NOMO-1 treated with DMSO at 0.1 percent for 48 hours (cell line): Measurements from ENCODE around the gene DAPK1.
A peak's percentile ranks its signal among the peaks of the same experiment; 100 is the strongest.

Experiments
- DNase-seq: peaks from one replicate; lab custom pipeline; 2025; ENCODE audit not compliant: unreplicated experiment; lab: John Stamatoyannopoulos, UW

The DAPK1 gene

DNA sequence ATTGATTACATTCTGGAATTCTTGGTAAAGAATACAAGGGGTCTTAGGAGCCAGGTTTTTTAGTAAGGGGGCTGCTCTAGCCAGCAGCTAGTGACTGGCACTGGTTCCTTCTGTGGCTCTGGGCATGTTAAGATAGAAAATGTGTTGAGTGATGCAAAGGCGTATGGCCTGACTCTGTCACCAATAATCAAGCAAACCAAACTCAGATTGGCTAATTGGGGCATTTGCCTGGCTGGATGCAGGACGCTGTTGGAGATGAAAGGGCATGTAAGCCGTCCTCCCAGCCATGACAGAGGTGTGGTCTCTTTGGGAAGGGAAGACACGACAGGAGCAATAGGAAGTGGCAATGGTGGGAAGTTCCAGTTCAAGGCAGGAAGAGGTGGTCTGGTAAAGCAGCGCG is 140.6 kb downstream of the DAPK1 start:
- DNase-seq = no peak

DNA sequence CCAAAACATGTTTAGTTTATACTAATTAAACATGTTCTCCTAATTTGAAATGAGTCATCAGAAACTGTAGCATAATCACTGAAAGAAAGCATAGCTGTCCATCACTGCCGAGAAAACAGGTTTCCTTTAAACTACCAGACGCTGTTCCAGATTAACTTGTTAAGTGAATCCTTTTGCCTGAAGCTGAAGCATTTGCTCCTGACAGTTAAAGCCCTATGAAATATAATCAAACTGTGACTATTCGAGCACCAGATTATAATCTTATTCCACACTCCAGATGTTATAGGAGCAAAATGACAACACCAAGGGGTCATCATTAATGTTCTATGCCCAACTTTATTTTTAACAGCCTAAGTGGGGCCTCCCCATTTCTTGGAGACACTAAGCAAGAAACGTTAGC is 142.3 kb downstream of the DAPK1 start:
- no peak for DNase-seq

DNA sequence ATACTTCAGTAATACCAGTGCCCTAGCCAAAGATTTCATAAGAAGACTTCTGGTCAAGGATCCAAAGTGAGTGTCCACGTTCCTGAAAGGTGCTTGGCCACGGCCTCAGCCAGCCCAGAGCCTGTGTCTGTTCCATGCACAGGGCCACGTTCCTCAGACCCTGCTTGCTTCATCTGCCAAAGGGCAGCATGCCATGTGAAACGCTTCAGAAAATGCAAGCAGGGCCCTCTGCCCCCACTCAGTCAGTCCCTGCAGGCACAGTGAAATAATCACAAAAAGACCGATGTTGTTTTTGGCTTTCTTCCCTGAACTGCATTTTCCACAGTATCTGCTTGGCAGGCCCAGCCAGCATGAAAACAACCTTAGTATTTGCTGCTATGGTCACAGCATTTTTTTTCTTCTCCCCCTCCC is 142.7 kb downstream of the DAPK1 start:
- DNase-seq = no peak

DNA sequence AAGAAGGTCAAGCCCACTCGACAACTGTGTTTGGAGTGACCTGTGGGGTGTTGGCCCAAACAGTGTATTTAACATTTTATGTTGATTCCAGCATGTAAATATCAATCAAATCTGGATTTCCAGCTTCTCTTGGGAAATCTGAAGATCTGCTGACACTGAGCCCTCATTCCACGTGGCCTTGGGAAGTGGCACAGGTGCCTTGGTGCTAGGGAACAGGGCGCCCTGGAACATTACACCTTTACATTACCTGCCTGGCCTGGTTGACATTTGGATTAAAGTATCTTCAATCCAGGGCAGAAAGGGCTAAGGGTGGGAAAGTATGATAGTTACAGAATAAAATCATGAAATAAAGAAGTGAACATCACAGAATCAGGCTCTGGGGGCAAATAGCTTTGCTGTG is 143.4 kb downstream of the DAPK1 start:
- no peak for DNase-seq

DNA sequence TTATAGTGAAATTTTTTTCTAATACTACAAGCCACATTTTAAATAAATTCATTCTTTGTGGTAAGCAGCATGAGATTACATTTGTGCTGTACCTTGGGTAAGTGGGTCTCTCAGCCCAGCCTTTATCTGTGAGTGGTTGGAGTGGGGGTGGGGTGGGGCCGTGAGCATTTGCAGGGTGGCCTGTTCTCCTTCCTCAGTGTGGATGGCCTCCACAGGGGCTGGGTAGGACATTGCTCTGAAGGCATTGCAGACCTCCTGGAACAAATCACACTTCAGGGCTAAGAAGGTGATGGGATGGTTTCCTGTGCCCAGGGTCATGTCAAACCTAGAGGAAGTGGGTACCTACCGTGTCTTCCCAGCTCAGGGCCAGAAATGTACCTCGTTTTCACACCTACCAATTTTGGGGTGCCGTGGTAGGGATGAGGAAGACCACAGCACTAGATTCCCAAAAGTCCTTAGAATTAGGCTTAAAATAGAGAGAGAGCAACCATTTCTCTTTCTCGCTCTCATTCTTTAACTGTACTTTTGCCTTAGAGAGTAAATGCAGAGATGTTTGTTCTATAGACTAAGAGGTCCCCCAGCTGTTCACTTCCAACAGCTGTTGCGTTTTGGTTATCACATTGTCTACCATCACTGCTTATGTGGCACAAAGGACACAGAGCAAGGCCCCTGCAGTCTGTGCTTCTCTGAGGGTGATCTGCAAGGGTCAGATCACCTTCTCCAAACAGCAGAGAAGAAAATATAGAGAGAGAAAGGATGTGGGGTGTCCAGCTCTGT is 144.9 kb downstream of the DAPK1 start:
- DNase-seq = no peak

DNA sequence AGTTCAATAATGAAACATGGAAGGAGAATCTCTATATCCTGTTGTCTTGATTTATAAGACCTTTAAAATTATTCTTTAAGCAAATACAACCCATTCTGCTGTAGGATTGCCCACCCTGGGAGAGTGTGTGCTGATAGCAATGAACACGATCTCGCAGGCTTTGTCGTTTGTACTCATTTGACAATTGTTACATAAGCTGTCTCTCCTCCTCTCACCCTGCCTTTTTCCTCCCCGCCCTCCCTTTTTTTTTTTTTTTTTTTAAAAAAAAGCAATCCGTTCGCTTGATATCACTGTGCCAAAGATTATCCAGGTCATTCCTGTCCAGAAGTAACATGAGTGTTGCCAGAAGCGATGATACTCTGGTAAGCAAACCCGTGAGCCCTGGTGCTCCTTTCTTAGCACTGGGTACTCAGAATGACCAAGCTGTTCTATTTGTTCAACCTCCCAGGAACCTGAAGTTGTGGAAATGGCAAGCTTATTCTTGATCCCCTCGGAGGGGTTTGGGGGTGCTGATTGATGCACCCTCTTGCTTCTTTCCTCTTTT is 145.5 kb downstream of the DAPK1 start:
- no peak for DNase-seq

DNA sequence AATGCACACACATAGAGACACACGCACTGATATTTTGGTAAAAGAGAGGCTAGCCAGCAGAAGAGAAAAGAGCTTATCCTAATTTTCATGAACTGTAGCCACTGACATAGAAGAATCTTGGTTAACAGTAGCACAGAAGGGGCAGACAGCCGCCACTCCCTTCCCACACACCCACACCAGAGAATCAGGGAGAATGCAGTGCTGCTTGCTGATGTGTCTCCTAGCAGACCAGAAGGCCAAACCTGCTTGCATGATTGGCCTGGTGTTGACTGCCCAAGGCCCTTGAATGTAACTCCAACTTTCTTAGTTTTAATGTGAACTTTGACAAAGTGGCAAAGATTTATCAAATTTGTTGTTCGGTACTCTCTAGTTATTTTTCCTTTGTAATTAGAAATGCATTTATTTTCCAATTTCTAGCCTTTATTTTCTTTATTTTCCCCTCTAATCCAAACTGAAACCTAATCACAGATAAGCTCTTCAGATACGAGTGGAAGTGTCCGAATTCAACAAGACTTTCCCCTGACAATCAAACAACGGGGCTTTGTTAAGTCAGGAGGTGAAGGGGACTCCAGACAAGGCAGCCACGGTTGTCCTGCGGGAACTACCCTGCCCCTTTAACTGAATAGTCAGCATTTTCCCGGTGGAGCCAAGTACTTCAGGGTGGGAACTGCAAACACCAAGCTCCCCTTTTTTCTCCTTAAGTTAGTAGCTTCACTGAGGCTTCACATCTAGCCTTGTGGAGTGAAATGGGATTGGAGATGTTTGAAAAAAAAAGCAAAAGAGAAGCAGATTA is 146.3 kb downstream of the DAPK1 start:
- no peak for DNase-seq

DNA sequence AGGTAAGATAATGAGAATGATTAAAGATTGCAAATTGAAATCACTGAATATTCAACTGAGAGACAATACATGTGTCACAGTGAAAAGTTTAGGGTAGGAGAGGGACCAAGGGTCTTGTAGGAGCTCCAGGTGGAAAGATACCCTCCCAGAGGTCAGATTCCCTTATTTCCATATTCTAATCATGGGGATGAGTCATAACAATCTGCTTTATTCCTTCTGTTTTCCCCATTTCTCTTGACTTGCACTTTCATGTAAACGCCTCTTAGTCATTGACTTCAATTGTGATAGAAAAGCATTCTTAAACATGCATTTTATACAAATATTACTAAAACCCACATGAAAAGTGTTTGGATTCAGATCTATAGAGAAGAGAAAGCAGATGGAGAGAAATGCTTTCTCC is 147.0 kb downstream of the DAPK1 start:
- DNase-seq = no peak

DNA sequence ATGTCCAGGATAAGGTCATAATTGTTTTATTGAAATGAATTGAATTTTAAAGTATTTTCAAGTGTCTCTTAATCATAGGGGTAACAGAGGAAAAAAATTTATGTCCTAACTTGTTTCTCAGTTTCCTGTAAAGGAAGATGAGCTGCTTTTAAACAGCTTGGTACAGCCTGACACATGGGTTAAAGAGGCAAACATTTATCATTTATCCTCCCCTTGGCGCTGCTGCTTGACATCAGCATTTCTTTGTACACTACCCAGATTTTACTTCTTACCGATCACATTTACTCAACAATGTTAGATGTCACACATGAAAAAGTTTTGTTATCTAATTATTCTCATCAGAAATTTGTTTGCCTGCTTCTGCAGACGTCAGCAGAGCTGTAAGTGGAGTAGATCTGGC is 148.9 kb downstream of the DAPK1 start:
- no peak for DNase-seq

DNA sequence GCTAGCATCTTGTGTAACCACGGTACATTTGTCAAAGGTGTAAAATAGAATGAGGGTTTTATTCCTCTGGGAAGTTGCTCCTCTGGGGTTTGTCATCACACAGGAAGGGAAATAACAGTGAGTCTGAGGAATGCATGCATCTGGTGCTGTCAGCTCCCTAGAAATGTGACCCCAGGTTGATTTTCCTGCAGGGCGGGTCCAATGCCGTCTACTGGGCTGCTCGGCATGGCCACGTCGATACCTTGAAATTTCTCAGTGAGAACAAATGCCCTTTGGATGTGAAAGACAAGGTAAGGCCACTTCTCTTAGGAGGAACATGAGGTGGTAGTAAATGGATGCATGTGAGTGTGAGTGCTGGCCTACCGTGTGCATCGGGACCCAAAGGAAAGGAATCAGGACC is 149.4 kb downstream of the DAPK1 start:
- DNase-seq = no peak

DNA sequence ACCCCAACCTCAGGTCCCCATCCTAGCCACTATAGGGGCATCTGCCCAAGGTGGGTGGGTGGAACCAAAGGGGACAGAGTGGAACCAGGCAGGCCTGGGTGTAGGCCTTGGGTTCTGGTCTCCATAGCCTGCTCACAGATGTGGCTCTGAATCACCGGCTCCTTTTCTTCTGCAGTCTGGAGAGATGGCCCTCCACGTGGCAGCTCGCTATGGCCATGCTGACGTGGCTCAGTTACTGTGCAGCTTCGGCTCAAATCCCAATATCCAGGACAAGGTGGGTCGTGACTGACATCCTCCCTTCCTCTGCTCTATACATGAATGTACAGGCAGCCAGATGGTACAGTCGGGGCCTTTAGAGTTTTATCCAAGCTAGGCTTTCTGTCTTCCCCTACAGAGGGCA is 150.9 kb downstream of the DAPK1 start:
- DNase-seq = no peak

DNA sequence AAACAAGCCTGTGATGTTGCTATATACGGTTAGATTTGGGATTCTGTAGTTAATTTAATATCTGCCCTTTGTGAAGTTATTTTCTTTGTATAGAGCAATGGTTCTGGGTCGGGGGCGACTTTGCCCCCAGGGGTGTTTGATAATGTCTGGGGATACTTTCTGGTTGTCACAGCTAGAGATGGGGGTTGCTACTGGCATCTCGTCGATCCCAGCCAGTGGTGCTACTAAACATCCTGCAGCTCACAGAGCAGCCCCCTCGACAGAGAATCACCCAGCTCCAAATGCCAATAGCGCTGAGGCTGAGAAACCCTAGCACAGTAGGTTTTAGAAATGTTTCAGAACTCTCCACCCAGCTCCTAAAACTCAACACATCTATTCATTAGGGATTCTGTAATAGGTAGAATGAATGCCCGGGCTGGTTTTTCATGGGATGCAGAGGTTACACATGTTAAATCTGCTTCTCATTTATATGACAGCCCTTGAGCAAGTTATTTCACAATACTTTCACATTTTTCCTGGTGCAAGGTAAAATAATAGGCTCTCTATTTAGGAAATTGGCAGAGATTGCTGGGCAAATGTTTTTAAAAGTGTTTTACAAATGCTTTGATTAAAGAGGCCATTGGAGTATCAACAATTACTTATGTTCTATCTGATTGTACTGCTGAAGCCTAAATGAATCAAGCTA is 153.1 kb downstream of the DAPK1 start:
- DNase-seq = no peak

DNA sequence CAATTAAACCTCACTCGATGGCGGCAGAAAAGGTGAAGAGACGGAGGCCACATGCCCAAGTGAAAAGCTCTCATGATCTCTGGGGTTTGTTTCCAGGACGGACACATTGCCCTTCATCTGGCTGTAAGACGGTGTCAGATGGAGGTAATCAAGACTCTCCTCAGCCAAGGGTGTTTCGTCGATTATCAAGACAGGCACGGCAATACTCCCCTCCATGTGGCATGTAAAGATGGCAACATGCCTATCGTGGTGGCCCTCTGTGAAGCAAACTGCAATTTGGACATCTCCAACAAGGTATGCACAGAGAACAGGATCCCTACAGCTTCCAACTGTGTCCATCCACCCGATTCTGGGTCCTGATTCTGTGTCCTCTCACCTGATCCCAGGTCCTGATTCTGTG is 153.8 kb downstream of the DAPK1 start:
- no peak for DNase-seq

DNA sequence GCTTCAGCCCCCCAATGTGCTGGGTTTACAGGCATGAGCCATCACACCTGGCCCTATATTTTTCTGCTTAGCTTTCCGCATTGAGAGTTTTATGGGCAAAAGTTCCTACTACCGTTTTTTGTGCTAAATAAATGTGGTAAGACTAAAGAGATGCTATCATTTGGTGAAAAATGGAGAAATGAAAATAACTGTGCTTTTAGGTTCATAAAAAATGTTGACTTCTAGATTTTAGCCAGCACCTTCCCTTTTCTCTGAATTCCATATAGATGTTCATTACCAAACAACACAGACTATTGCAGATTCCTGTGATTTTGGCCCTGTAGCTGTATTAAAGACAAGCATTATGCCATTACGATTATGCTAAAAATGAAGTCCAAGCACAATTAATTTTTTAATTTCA is 156.3 kb downstream of the DAPK1 start:
- peak; percentile 46 for DNase-seq

DNA sequence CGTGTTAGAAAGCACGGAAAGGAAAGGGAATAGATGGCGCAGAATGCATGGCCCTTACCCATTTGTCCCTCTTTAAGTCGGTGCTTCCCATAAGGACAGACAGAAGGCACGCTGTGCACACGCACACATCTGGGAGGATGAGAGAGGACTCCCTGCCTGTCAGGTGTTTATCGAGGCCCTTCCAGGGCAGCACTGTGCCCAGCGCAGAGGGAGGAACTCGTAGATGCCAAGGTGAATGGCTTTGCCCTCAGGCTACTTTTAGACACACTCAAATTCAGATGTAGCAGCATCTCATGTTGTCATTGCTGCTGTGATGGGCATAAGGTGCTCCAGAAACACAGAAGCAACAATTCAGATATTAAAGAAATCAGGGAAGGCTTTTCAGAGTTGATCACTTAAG is 158.1 kb downstream of the DAPK1 start:
- DNase-seq = no peak

DNA sequence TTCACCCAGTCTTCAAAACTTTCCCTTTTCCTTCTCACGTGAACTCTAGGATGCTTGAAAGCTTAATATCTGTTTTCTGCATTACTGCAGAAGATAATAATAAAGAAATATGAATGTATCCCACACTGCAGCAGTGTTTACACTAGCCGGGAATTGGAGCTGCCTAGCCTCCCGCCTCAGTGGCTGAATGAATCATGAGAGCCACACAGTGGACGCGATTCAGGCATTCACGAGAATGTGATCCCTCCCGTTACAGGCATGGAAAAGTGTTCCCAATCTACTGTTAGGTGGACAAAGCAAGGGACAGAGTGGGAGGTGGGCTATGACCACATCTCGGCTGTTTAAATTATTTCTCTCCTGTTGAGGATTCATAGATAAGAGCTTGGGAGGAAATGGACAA is 158.8 kb downstream of the DAPK1 start:
- no peak for DNase-seq

DNA sequence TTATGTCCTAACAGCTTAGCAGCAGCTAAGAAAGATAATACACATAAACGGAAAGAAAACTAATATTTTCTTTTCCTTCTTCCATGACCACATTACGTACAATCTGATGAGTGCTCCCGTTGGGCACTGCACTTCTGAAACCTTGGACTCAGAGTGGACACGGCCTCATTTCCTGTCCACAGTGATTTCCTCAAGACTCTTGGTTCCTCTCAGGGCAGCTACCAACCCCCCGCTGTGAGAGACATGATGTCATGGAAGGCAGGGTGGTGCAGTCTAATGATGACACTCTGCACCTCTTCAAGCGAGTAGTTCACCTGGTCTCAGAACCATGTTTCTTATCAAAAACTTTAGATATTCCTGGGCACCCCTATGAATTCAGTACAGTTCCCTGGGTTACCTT is 159.5 kb downstream of the DAPK1 start:
- no peak for DNase-seq

DNA sequence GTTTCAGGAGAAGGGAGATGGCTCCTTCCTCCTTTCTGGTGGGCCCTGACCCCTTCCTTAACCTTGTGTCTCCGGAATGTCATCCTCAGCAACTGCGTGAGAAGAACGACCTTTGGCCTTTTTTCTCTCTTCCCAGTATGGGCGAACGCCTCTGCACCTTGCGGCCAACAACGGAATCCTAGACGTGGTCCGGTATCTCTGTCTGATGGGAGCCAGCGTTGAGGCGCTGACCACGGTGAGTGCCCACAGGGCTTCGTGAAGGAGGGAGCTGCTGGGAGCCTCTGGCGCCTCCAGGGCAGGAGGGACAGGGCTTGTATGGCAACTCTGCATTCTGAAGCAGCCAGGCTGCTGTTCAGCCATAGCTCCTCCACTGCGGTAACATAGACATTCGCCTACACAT is 160.2 kb downstream of the DAPK1 start:
- DNase-seq = no peak

DNA sequence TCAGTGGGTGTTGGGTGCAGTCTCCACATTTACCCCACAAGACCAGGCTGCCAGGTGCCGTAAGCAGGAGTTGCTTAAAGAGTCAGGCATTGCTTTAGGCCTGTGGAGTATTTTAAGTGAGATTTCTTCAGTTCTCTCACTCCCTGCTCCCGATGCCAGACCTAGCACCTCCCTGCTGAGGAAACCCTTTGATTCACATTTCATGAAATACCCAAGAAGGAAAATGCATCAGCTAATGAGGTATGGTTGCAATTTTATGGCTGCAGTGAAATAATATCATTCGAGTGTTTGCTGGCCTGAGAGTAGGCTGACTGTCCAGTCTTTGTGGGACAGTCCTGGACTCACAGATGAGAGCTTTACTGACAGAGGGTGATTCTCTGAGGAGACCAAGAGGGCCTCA is 160.8 kb downstream of the DAPK1 start:
- DNase-seq = no peak

DNA sequence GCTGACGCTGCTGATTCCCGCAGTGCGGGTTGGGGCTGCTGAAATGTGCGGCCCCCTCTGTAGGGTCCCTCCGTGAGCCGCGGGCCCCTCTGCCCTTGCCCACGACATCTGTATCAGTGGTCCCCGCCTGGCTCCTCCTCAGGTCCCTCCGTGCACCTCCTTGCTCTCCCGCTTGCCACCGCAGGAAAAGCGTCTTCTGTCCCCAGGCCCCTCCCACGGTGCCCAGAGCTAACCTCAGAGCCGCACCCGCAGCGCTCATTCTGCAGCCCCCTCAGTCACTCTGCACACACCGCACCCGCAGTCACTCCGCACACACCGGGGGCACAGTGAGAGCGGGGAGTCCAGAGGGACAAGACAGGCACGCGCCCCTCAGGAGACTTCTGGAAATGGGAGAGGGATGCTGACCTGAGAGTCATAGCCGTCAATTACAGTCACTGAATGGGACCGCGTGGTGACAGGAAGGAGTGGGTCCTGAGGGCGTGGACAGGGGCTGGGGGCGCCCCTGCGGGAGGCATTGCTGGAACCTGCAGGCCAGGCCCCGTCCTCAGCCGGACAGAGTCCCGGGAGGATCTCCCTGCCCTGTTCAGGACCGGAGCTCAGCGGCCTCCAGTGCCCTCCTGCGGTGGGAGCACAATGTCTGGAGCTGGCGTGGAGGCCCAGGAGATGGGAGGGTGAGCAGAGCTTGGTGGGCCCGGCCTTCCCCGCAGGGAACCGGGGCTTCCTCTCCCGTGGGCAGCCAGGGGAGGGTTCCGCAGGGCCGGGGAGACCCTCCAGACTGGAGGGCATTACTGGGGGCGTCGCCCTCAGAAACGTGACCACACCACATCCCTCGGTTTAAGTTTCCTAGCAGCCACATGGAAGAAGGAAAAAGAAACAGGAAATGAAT is 162.1 kb downstream of the DAPK1 start:
- DNase-seq = no peak

DNA sequence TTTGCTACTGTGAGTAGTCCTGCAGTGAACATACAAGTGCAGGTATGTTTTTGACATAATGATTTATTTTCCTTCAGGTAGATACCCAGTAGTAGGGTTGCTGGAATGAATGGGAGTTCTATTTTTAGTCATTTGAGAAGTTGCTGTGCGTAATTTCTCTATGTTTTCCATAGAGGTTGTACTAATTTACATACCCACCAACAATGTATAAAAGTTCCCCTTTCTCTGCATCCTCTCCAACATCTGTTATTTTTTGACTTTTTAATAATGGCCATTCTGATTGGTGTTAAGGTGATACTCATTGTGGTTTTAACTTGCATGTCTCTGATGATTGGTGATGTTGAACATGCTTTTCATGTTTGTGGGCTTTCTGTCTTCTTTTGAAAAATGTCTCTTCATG is 163.6 kb downstream of the DAPK1 start:
- no peak for DNase-seq
